Esophagus squamous epithelium (tissue), 4 donors: ENCODE data around the gene SP100.

Experiments
- CTCF ChIP-seq, 6 experiments: fragments of 450-650 bp in 4 of 6; fragments of 200-600 bp in 2 of 6; sonication (generic) in 2 of 6; IDR thresholded peaks; one replicate each; pipeline ENCODE4 v1.5.1; 2016 to 2019; ENCODE audit warnings: antibody characterized with exemption in 6 of 6, mild to moderate bottlenecking in 4 of 6, moderate library complexity in 4 of 6
- POLR2A ChIP-seq, 4 donors: fragments of 450-650 bp; IDR thresholded peaks; one replicate each; pipeline ENCODE4 v1.6.1; 2017; ENCODE audit warnings: antibody characterized with exemption in 4 of 4, mild to moderate bottlenecking in 4 of 4, moderate library complexity in 3 of 4

GRCh38 chr2:230592775-230593174, 176.8 kb downstream of the SP100 start:
- TF ChIP-seq CTCF (IDR thresholded peaks at IDR 0.05), result no peak
- no peak for TF ChIP-seq POLR2A (IDR thresholded peaks at IDR 0.05)
